H9 (cell line): Measurements from ENCODE around the gene GPR107. TPM values are rescaled to one million over a fixed set of nuclear protein-coding genes. Genes with fewer than 3 reads are reported as not detected.

Experiments
- DNase-seq: peaks from one replicate; pipeline ENCODE4 v3.0.0-alpha.2; 2017
- H2AFZ ChIP-seq: one replicate; pipeline ENCODE4 v1.6.1; 2013; ENCODE audit warnings: mild to moderate bottlenecking, low read length, control low read depth, moderate library complexity
- H2AK5ac ChIP-seq: 2 replicates; pipeline ENCODE4 v1.6.1; 2013; ENCODE audit warnings: low read length, control low read depth, mixed read lengths; ENCODE audit not compliant: insufficient read length
- H2BK120ac ChIP-seq: one replicate; pipeline ENCODE4 v1.6.1; 2013; ENCODE audit warnings: low read depth, mild to moderate bottlenecking, low read length, control low read depth, inconsistent platforms; ENCODE audit not compliant: poor library complexity, severe bottlenecking
- H2BK12ac ChIP-seq: 2 replicates; pipeline ENCODE4 v1.6.1; 2013; ENCODE audit warnings: low read length, control low read depth, mixed read lengths, low read depth; ENCODE audit not compliant: insufficient read length
- H2BK15ac ChIP-seq: 2 replicates; pipeline ENCODE4 v1.6.1; 2013; ENCODE audit warnings: low read depth, low read length, control low read depth
- H2BK20ac ChIP-seq: one replicate; pipeline ENCODE4 v1.6.1; 2013; ENCODE audit warnings: low read depth, mild to moderate bottlenecking, low read length, control low read depth, inconsistent platforms; ENCODE audit not compliant: poor library complexity, severe bottlenecking
- H2BK5ac ChIP-seq: 2 replicates; pipeline ENCODE4 v1.6.1; 2013; ENCODE audit warnings: low read length, control low read depth, mixed read lengths; ENCODE audit not compliant: insufficient read length
- H3K14ac ChIP-seq: 2 replicates; pipeline ENCODE4 v1.6.1; 2013; ENCODE audit warnings: low read length, control low read depth; ENCODE audit not compliant: insufficient read depth
- H3K18ac ChIP-seq: 2 replicates; pipeline ENCODE4 v1.6.1; 2013; ENCODE audit warnings: low read depth, mild to moderate bottlenecking, mixed read lengths, low read length, control low read depth; ENCODE audit not compliant: insufficient read length
- H3K23ac ChIP-seq: 2 replicates; pipeline ENCODE4 v1.6.1; 2013; ENCODE audit warnings: low read length, control low read depth, mixed read lengths, low read depth; ENCODE audit not compliant: insufficient read length
- H3K23me2 ChIP-seq: 2 replicates; pipeline ENCODE4 v1.6.1; 2013; ENCODE audit warnings: low read depth, mild to moderate bottlenecking, mixed read lengths, low read length, control low read depth; ENCODE audit not compliant: insufficient read length, poor library complexity, severe bottlenecking
- H3K27ac ChIP-seq: 2 replicates; pipeline ENCODE4 v1.5.1; 2013; ENCODE audit warnings: low read length, control low read depth, mixed read lengths, low read depth; ENCODE audit not compliant: insufficient read length
- H3K27me3 ChIP-seq: 2 replicates; pipeline ENCODE4 v1.6.1; 2013; ENCODE audit warnings: low read length, control low read depth, inconsistent platforms; ENCODE audit not compliant: insufficient read depth
- H3K4ac ChIP-seq: 2 replicates; pipeline ENCODE4 v1.6.1; 2013; ENCODE audit warnings: low read depth, mild to moderate bottlenecking, control low read depth, inconsistent platforms, low read length, moderate library complexity
- H3K4me1 ChIP-seq: 2 replicates; pipeline ENCODE4 v1.6.1; 2013; ENCODE audit warnings: low read length, control low read depth, inconsistent platforms; ENCODE audit not compliant: insufficient read depth
- H3K4me2 ChIP-seq: 2 replicates; pipeline ENCODE4 v1.6.1; 2013; ENCODE audit warnings: low read length, control low read depth, mixed read lengths; ENCODE audit not compliant: insufficient read length, insufficient read depth
- H3K56ac ChIP-seq: 2 replicates; pipeline ENCODE4 v1.6.1; 2013; ENCODE audit warnings: low read depth, mild to moderate bottlenecking, mixed read lengths, low read length, control low read depth; ENCODE audit not compliant: insufficient read length
- H3K79me1 ChIP-seq: 2 replicates; pipeline ENCODE4 v1.6.1; 2013; ENCODE audit warnings: low read depth, mild to moderate bottlenecking, moderate library complexity, low read length, control low read depth, inconsistent platforms; ENCODE audit not compliant: insufficient read depth, poor library complexity, severe bottlenecking
- H3K79me2 ChIP-seq: 2 replicates; pipeline ENCODE4 v1.6.1; 2013; ENCODE audit warnings: low read length, control low read depth, inconsistent platforms; ENCODE audit not compliant: insufficient read depth
- H3K9ac ChIP-seq: 2 replicates; pipeline ENCODE4 v1.6.1; 2013; ENCODE audit warnings: low read length, control low read depth, mixed read lengths; ENCODE audit not compliant: insufficient read length; ENCODE audit errors: extremely low read depth
- H3K9me3 ChIP-seq: one replicate; pipeline ENCODE4 v1.6.1; 2013; ENCODE audit warnings: low read depth, low read length, inconsistent platforms; ENCODE audit not compliant: control insufficient read depth
- H3T11ph ChIP-seq: one replicate; pipeline ENCODE4 v1.6.1; 2013; ENCODE audit warnings: mild to moderate bottlenecking, low read length, control low read depth, inconsistent platforms
- H4K20me1 ChIP-seq: one replicate; pipeline ENCODE4 v1.6.1; 2013; ENCODE audit not compliant: control insufficient read depth, insufficient read length, insufficient read depth
- H4K5ac ChIP-seq: 2 replicates; pipeline ENCODE4 v1.6.1; 2013; ENCODE audit warnings: low read depth, mild to moderate bottlenecking, mixed read lengths, low read length, control low read depth; ENCODE audit not compliant: insufficient read length
- H4K8ac ChIP-seq: replicated peaks from 2 replicates; pipeline ENCODE4 v1.6.1; 2013; ENCODE audit warnings: low read length, control low read depth, mixed read lengths, low read depth; ENCODE audit not compliant: insufficient read length
- H4K91ac ChIP-seq: 2 replicates; pipeline ENCODE4 v1.6.1; 2013; ENCODE audit warnings: low read depth, mild to moderate bottlenecking, moderate library complexity, mixed read lengths, low read length, control low read depth; ENCODE audit not compliant: insufficient read length
- H3K27ac Mint-ChIP-seq, 3 experiments: 2 replicates in 2 of 3; 3 replicates in 1 of 3; pipeline ENCODE4 v1.8.0; 2020 to 2021; ENCODE audit warnings: mixed read lengths in 3 of 3, mild to moderate bottlenecking in 1 of 3, moderate library complexity in 1 of 3
- H3K27me3 Mint-ChIP-seq: 2 replicates; pipeline ENCODE4 v1.8.0; 2021; ENCODE audit warnings: low read depth, mild to moderate bottlenecking, moderate library complexity, mixed read lengths
- H3K36me3 Mint-ChIP-seq, 3 experiments: 2 replicates in 2 of 3; 3 replicates in 1 of 3; pipeline ENCODE4 v1.8.0; 2020 to 2021; ENCODE audit warnings: low read depth in 3 of 3, mixed read lengths in 3 of 3; ENCODE audit not compliant: insufficient read depth in 1 of 3
- H3K4me1 Mint-ChIP-seq, 2 experiments: 2 replicates each; pipeline ENCODE4 v1.8.0; 2020; ENCODE audit warnings: mixed read lengths in 2 of 2
- H3K4me3 Mint-ChIP-seq, 2 experiments: 2 replicates in 1 of 2; 3 replicates in 1 of 2; pipeline ENCODE4 v1.8.0; 2020 to 2021; ENCODE audit warnings: mild to moderate bottlenecking in 2 of 2, mixed read lengths in 2 of 2, moderate library complexity in 1 of 2
- H3K9me3 Mint-ChIP-seq, 2 experiments: 2 replicates in 1 of 2; 3 replicates in 1 of 2; pipeline ENCODE4 v1.8.0; 2020; ENCODE audit warnings: mild to moderate bottlenecking in 2 of 2, mixed read lengths in 2 of 2, moderate library complexity in 1 of 2
- CTCF ChIP-seq: fragments of 200-600 bp; sonication (generic); conservative IDR thresholded peaks from 3 replicates; pipeline ENCODE4 v1.8.0; 2021; ENCODE audit warnings: antibody characterized with exemption, mild to moderate bottlenecking
- WGBS: extraction: QIAGEN DNeasy Blood & Tissue Kit; methylation state at CpG from one replicate; pipeline ENCODE4 v1.1.7; 2013; ENCODE audit warnings: missing lambda C conversion rate, low lambda C conversion rate, mixed read lengths; ENCODE audit not compliant: insufficient read length; ENCODE audit errors: extremely low coverage; 5-methylcytosine and 5-hydroxymethylcytosine counted together
- total RNA-seq: library from RNA; stranded (reverse); gene quantifications from 2 replicates; pipeline ENCODE4 v1.2.1, GENCODE V29; 2021

Gene GPR107
- total RNA-seq, 1 experiment from 2014 or later = 38.0 TPM

- no peak overlapping the region for H3K4me2 ChIP-seq
- no peak overlapping the region for H3K4ac ChIP-seq
- no peak overlapping the region for H2BK12ac ChIP-seq
- H3K9me3 Mint-ChIP-seq = no peaks in the 10 kb centered on the region; a peak in 1 of 5 replicates
- H2AK5ac ChIP-seq = no peak overlapping the region
- no peak overlapping the region for H3K27ac ChIP-seq
- no peak overlapping the region for H2BK120ac ChIP-seq
- H3K4me1 Mint-ChIP-seq = peaks cover 30 to 36% of the 10 kb centered on the region in 2 experiments
- DNase-seq = no peak
- no peak overlapping the region for H3K56ac ChIP-seq
- H4K20me1 ChIP-seq = peaks cover 2% of the 10 kb centered on the region
- peaks cover 0 to 27% (median 14%) of the 10 kb centered on the region in 3 experiments; a peak in 5 of 7 replicates for H3K36me3 Mint-ChIP-seq
- no peak overlapping the region for H3K23ac ChIP-seq
- no CpG with 5 or more reads among the region's 15 CpGs for WGBS
- H3K27me3 ChIP-seq = no peaks in the 10 kb centered on the region
- H3K9ac ChIP-seq = no peak overlapping the region
- no peak overlapping the region for H3T11ph ChIP-seq
- H3K14ac ChIP-seq = no peak overlapping the region; the same call in 1 of the 2 replicates
- no peak overlapping the region for H2AFZ ChIP-seq
- H3K18ac ChIP-seq = no peak overlapping the region
- H2BK20ac ChIP-seq = no peak overlapping the region
- no peaks in the 10 kb centered on the region for H3K27me3 Mint-ChIP-seq
- peaks cover 20% of the 10 kb centered on the region; the same call in 1 of the 2 replicates for H3K4me1 ChIP-seq
- no peaks in the 10 kb centered on the region for H3K23me2 ChIP-seq
- peak overlapping the region in 2 of 3 experiments; percentile 80 to 96; a peak in 4 of 7 replicates for H3K27ac Mint-ChIP-seq
- no peaks in the 10 kb centered on the region for H3K79me1 ChIP-seq
- no peak overlapping the region for H4K5ac ChIP-seq
- no peak overlapping the region for H2BK5ac ChIP-seq
- no peaks in the 10 kb centered on the region for H3K79me2 ChIP-seq
- H4K91ac ChIP-seq = no peak overlapping the region
- no peaks in the 10 kb centered on the region for H3K9me3 ChIP-seq
- no peak overlapping the region for H4K8ac ChIP-seq
- no peak for TF ChIP-seq CTCF
- no peak overlapping the region for H3K4me3 Mint-ChIP-seq
- H2BK15ac ChIP-seq = no peak overlapping the region
These were observed 83.5 kb downstream of the GPR107 start for GRCh38 chr9:130137081-130137640.
